T1000 (cell line): Measurements from ENCODE around the gene REEP6.
A peak's percentile ranks its signal among the peaks of the same experiment; 100 is the strongest.

Source experiments
- DNase-seq: peaks from one replicate; lab custom pipeline; 2025; ENCODE audit warnings: mixed read lengths; lab: John Stamatoyannopoulos, UW

REEP6 gene

GRCh38 chr19:1491114-1491848 is at the start of gene REEP6:
Gene REEP6, plus strand, starts transcription at chr19:1491181. Its CDS starts 89 bp downstream, at chr19:1491270.
- DNase-seq: no peak

GRCh38 chr19:1441677-1442438 is 49.1 kb upstream of the REEP6 start:
- DNase-seq: no peak

- peak; percentile 59 for DNase-seq
Measured at GRCh38 chr19:1445185-1445931, 45.6 kb upstream of the REEP6 start.

GRCh38 chr19:1445932-1446712 is 44.9 kb upstream of the REEP6 start:
- peak; percentile 32 for DNase-seq

GRCh38 chr19:1446713-1447481 is 44.1 kb upstream of the REEP6 start:
- no peak for DNase-seq

- no peak for DNase-seq
Measured at GRCh38 chr19:1447504-1447903, 43.5 kb upstream of the REEP6 start.

GRCh38 chr19:1447944-1448343 is 43.0 kb upstream of the REEP6 start:
- no peak for DNase-seq

GRCh38 chr19:1449467-1450442 is 41.2 kb upstream of the REEP6 start, which contains the start of gene APC2:
Gene APC2, plus strand, starts transcription at chr19:1450121. Its CDS starts 2,881 bp downstream, at chr19:1453002.
- DNase-seq: peak; percentile 46

- no peak for DNase-seq
Measured at GRCh38 chr19:1450735-1451731, 39.9 kb upstream of the REEP6 start.

- DNase-seq: no peak
Measured at GRCh38 chr19:1451916-1452801, 38.8 kb upstream of the REEP6 start.

- DNase-seq: no peak
Measured at GRCh38 chr19:1452802-1453524, 38.0 kb upstream of the REEP6 start.

GRCh38 chr19:1453525-1454364 is 37.2 kb upstream of the REEP6 start:
- DNase-seq: peak; percentile 61

GRCh38 chr19:1455002-1455335 is 36.0 kb upstream of the REEP6 start:
- no peak for DNase-seq

- DNase-seq: peak; percentile 91
Measured at GRCh38 chr19:1455336-1456120, 35.5 kb upstream of the REEP6 start.
